Inflammatory macrophage treated with lipopolysaccharide for 1 hour (primary cell): ENCODE results near the gene MRLN.

ENCODE experiments used
- DNase-seq, 2 donors: peaks; one replicate each; pipeline ENCODE4 v3.0.0-alpha.2; 2020 to 2022

MRLN gene

DNA sequence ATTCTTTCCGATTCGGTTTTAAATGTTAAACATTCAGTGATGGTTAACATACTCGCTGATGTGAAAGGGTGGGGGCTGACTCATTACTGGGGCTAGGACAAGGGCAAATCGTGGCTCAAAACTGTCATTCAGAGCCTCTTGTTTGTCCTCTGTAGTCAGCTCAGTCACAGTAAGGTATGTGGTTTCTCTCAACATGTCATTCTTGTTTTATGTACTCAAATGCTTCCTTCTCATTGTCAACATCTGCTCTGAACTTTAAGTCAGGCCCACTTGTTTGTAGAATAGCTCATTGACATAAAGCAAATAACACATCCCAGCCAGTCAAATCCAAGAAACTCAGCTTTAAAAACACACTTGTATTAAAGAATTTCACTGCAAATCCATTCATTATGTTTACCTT, 50.9 kb downstream of the MRLN start:
- DNase-seq: no peak

DNA sequence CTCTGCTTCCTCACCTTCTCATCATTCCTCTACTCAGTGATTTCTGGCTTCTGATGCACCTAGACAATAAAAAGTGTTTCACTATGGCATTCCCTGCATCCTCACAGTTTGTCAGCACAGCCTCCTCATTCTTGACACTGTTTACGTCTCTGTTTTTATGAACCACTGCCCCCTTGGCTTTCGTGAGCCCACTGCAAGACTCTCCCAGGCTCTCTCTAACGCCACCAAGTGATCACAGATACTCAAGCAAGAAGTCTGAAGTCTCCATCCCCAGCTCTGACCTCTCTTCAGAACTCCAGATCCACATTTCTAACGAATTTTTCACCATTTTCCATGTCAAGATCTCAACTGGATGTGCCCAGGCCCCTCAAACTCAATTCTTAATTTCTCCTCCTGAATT, 52.5 kb downstream of the MRLN start:
- no peak for DNase-seq

GRCh38 chr10:59698326-59698725, 54.9 kb downstream of the MRLN start:
- no peak for DNase-seq

GRCh38 chr10:59695637-59696036, 57.6 kb downstream of the MRLN start:
- DNase-seq: no peak

DNA sequence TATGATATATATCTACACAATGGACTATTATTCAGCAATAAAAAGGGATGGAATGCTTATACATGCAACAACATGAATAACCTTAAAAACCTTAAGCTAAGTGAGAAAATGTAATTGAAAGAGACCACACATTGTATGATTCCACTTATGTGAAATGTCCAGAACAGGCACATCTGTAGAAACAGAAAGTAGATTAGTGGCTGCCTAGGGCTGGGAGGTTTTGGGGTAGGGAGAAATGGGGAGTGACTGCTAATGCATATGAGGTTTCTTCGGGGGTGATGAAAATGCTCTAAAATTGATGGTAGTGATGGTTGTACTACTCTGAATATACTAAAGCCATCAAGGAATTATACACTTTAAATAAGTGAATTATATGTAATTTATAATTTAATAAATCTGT, 58.3 kb downstream of the MRLN start:
- DNase-seq: no peak

GRCh38 chr10:59692113-59692512, 61.1 kb downstream of the MRLN start:
- no peak for DNase-seq

DNA sequence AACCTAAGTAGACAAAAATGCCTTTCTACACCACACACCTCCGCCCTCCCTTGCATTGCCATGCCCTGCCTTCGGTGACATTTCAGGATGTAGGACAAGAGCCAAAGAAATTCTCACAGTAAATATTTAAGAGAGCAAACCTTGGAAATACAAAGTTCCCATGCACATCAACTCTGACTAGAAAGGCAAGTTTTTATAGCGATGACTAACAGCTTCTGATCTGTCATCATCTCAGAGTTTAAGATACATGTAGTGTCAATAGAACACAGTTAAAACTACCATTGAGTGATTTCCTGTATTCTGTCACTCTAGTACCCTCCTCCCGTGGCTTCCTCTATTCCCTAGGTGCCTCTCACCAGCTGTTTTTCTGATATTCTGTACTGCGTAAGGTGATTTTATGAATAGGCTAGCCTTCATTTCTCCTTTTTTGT, 64.3 kb downstream of the MRLN start:
- DNase-seq: no peak

- DNase-seq: no peak
Observed at GRCh38 chr10:59687657-59688056, 65.6 kb downstream of the MRLN start.
